BLaER1 treated with 17β-estradiol and CSF1 and Interleukin-3, amounts not matched to agents 10 nM and 100 nM (cell line): Measurements from ENCODE around the gene PARP1.
A peak's percentile ranks its signal among the peaks of the same experiment; 100 is the strongest.

Experiments
- H3K27ac ChIP-seq, 11 experiments: shearing (Covaris generic); formaldehyde crosslinking; 2 replicates each; pipeline ENCODE4 v1.8.1; 2022
- H3K27me3 ChIP-seq, 11 experiments: shearing (Covaris generic); formaldehyde crosslinking; 2 replicates each; pipeline ENCODE4 v1.8.1; 2022
- H3K36me3 ChIP-seq, 11 experiments: shearing (Covaris generic); formaldehyde crosslinking; 2 replicates each; pipeline ENCODE4 v1.8.1; 2022
- H3K4me1 ChIP-seq, 10 experiments: shearing (Covaris generic); formaldehyde crosslinking; 2 replicates each; pipeline ENCODE4 v1.8.1; 2022
- H3K4me2 ChIP-seq, 11 experiments: shearing (Covaris generic); formaldehyde crosslinking; 2 replicates each; pipeline ENCODE4 v1.8.1; 2022
- H3K4me3 ChIP-seq, 10 experiments: shearing (Covaris generic); formaldehyde crosslinking; 2 replicates each; pipeline ENCODE4 v1.8.1; 2022
- H3K9ac ChIP-seq, 11 experiments: shearing (Covaris generic); formaldehyde crosslinking; 2 replicates each; pipeline ENCODE4 v1.8.1; 2022
- H3K9me3 ChIP-seq, 11 experiments: shearing (Covaris generic); formaldehyde crosslinking; replicated peaks in 1 of 11; 2 replicates each; pipeline ENCODE4 v1.8.1; 2022
- H4K20me1 ChIP-seq, 11 experiments: shearing (Covaris generic); formaldehyde crosslinking; 2 replicates each; pipeline ENCODE4 v1.8.1; 2022
- Cebpa-rat ChIP-seq, 11 experiments: shearing (Covaris generic); IDR thresholded peaks; 2 replicates each; pipeline ENCODE4 v1.8.1; 2022

The PARP1 gene

GRCh38 chr1:226407497-226408284 is at the start of gene PARP1:
PARP1 (minus strand) TSS chr1:226408093; CDS start chr1:226407929, 164 bp downstream.
- no peaks in the 10 kb centered on the region for H3K27me3 ChIP-seq
- H3K4me3 ChIP-seq: peak within 1 kb of the TSS; percentile 72 to 88 (median 78)
- no peaks in the 10 kb centered on the region for H3K9me3 ChIP-seq
- H3K4me2 ChIP-seq: peak within 1 kb of the TSS; percentile 92 to 99 (median 97)
- peaks cover 25 to 45% (median 33%) of the 10 kb centered on the region in 11 experiments for H4K20me1 ChIP-seq
- H3K36me3 ChIP-seq: peaks cover 0 to 4% (median 3%) of the 10 kb centered on the region in 11 experiments; a peak in 11 of 22 replicates
- H3K27ac ChIP-seq: peak within 1 kb of the TSS; percentile 27 to 93 (median 87); a peak in 21 of 22 replicates
- peaks cover 40 to 48% (median 43%) of the 10 kb centered on the region in 10 experiments for H3K4me1 ChIP-seq
- no peak; a peak in 1 of 22 replicates for TF ChIP-seq Cebpa-rat (IDR thresholded peaks at IDR 0.05)
- peak within 1 kb of the TSS; percentile 78 to 91 (median 88) for H3K9ac ChIP-seq

DNA sequence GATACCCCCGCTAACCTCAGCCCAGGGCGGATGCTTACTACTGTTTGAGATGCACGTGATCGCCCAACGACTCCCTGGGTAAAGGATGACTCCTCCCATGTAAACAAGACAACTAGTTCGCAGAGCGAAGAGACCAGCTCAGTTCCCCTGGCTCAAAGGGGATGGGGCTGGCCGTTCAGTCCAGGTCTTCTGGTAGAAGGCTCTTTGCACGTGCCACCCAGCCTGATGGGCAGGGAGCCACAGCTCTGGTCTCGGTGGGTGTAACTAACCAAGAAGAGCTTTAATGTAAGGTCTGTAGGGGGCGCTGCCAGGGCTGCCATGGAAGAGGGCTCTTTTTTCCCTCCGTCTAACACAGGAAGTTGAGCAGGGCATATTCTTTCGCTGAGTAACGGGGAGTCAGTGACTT is 49.4 kb upstream of the PARP1 start:
- Histone ChIP-seq H3K4me1 (peaks cover 0 to 12% (median 0%) of the 10 kb centered on the region in 10 experiments; a peak in 3 of 20 replicates), H3K4me3 (no peak overlapping the region), H3K4me2 (no peak overlapping the region), H3K36me3 (no peaks in the 10 kb centered on the region), H3K27me3 (no peaks in the 10 kb centered on the region), H3K9ac (no peak overlapping the region), H4K20me1 (no peaks in the 10 kb centered on the region), H3K27ac (no peak overlapping the region), H3K9me3 (peaks cover 0 to 6% (median 3%) of the 10 kb centered on the region in 11 experiments; a peak in 4 of 22 replicates)
- no peak for TF ChIP-seq Cebpa-rat (IDR thresholded peaks at IDR 0.05)

- H3K9me3 ChIP-seq: no peaks in the 10 kb centered on the region
- no peak overlapping the region for H3K9ac ChIP-seq
- H3K4me3 ChIP-seq: no peak overlapping the region
- no peak overlapping the region for H3K27ac ChIP-seq
- H4K20me1 ChIP-seq: no peaks in the 10 kb centered on the region
- no peaks in the 10 kb centered on the region for H3K27me3 ChIP-seq
- TF ChIP-seq Cebpa-rat (IDR thresholded peaks at IDR 0.05): no peak
- no peaks in the 10 kb centered on the region for H3K36me3 ChIP-seq
- H3K4me2 ChIP-seq: peak overlapping the region in 3 of 11 experiments; percentile 3 to 16 (median 5); a peak in 2 of 22 replicates
- peaks cover 0 to 12% (median 0%) of the 10 kb centered on the region in 10 experiments; a peak in 3 of 20 replicates for H3K4me1 ChIP-seq
Observed at GRCh38 chr1:226455843-226456242, 48.0 kb upstream of the PARP1 start.

- no peaks in the 10 kb centered on the region for H3K27me3 ChIP-seq
- H3K9me3 ChIP-seq: no peaks in the 10 kb centered on the region
- H4K20me1 ChIP-seq: no peaks in the 10 kb centered on the region
- H3K27ac ChIP-seq: no peak overlapping the region
- H3K4me1 ChIP-seq: peaks cover 0 to 12% (median 0%) of the 10 kb centered on the region in 10 experiments; a peak in 3 of 20 replicates
- no peak overlapping the region for H3K4me2 ChIP-seq
- TF ChIP-seq Cebpa-rat (IDR thresholded peaks at IDR 0.05): no peak
- no peaks in the 10 kb centered on the region for H3K36me3 ChIP-seq
- H3K9ac ChIP-seq: no peak overlapping the region
- H3K4me3 ChIP-seq: no peak overlapping the region
Observed at GRCh38 chr1:226454349-226454748, 46.5 kb upstream of the PARP1 start.

- H3K4me1 ChIP-seq: peaks cover 0 to 12% (median 0%) of the 10 kb centered on the region in 10 experiments; a peak in 3 of 20 replicates
- H3K4me3 ChIP-seq: no peak overlapping the region
- H3K9ac ChIP-seq: no peak overlapping the region
- H3K36me3 ChIP-seq: no peaks in the 10 kb centered on the region
- H3K27ac ChIP-seq: no peak overlapping the region
- no peak overlapping the region for H3K4me2 ChIP-seq
- H4K20me1 ChIP-seq: no peaks in the 10 kb centered on the region
- TF ChIP-seq Cebpa-rat (IDR thresholded peaks at IDR 0.05): no peak
- no peaks in the 10 kb centered on the region for H3K27me3 ChIP-seq
- no peaks in the 10 kb centered on the region for H3K9me3 ChIP-seq
Observed at GRCh38 chr1:226453015-226453704, 45.3 kb upstream of the PARP1 start.

DNA sequence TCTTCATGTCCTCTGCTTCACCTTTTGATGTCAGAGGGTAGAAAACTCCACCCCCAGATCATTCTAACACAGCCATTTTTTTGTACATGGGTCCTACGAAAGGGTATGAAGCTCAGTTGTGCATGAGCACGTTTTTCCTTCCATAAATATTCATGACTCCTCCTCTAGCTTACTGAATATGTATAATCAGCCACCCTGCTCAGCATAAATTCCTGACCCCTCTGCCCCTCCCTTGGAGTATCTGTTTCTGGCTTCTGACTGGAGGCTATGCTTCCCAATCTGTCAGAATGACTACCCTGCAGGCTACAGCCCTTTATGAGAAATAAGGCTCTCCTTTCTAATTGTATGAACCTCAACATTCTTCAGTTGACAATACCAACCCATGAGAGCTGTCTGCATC is 42.8 kb upstream of the PARP1 start:
- Histone ChIP-seq H3K27me3 (no peaks in the 10 kb centered on the region), H3K9me3 (no peaks in the 10 kb centered on the region), H3K4me1 (peaks cover 0 to 5% (median 0%) of the 10 kb centered on the region in 10 experiments; a peak in 3 of 20 replicates), H4K20me1 (no peaks in the 10 kb centered on the region), H3K4me2 (no peak overlapping the region), H3K27ac (no peak overlapping the region), H3K36me3 (no peaks in the 10 kb centered on the region), H3K9ac (no peak overlapping the region), H3K4me3 (no peak overlapping the region)
- TF ChIP-seq Cebpa-rat (IDR thresholded peaks at IDR 0.05): no peak

DNA sequence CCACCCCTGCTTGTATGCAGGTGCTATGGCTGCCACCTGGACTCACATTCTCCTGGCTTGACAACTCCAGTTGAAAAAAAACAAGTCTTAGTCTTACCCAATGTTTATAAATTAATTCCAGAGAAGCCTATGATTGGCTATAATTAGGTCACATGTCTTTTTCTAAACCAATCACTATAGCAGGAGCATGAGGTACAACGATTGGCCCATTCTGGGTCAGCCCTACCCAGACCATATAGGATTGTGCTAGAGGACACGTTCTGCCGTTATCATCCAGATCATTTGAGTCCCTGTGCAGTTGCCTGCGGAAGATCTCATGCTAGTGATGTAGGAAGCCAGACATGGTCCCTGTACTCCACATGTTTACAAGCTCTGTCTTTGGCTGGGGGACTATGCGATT is 41.9 kb upstream of the PARP1 start:
- Histone ChIP-seq H3K4me3 (no peak overlapping the region), H3K4me1 (peaks cover 0 to 13% (median 8%) of the 10 kb centered on the region in 10 experiments; a peak in 12 of 20 replicates), H4K20me1 (no peaks in the 10 kb centered on the region), H3K36me3 (no peaks in the 10 kb centered on the region), H3K9ac (no peak overlapping the region), H3K9me3 (no peaks in the 10 kb centered on the region), H3K27ac (no peak overlapping the region), H3K4me2 (no peak overlapping the region), H3K27me3 (no peaks in the 10 kb centered on the region)
- TF ChIP-seq Cebpa-rat (IDR thresholded peaks at IDR 0.05): no peak

DNA sequence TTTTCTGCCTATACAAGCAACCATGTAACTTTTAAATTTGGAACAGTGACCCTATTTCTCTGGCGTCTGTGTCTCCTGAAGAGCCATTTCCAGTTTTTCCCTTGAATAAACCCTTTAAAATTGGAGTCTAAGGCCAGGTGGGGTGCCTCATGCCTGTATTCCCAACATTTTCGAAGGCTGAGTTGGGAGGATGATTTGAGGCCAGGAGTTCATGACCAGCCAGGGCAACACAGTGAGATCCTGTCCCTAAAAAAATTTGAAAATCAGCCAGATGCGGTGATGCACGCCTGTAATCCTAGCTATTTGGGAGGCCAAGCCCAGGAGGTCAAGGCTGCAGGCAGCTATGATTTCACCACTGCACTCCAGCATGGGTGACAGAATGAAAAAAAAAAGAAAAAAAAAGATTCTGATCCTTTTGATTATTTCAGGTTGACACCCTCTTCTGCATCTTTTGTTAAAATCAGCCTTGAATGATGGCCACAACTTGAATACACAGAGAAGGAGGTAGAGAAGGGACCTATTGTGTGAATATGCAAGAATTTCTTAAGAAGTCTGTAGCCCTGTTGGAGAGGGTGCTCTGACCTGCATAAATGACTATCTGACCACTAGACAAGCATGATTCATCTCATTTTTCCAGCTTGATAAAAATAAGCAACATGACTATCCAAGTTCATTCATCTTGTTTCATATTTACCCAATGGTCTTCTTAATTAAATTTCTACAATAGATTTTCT is 40.2 kb upstream of the PARP1 start:
- no peak for TF ChIP-seq Cebpa-rat (IDR thresholded peaks at IDR 0.05)
- Histone ChIP-seq H3K9me3 (no peaks in the 10 kb centered on the region), H3K36me3 (no peaks in the 10 kb centered on the region), H4K20me1 (no peaks in the 10 kb centered on the region), H3K4me1 (peaks cover 7 to 27% (median 16%) of the 10 kb centered on the region in 10 experiments; a peak in 19 of 20 replicates), H3K27ac (no peak overlapping the region), H3K4me3 (no peak overlapping the region), H3K9ac (no peak overlapping the region), H3K27me3 (no peaks in the 10 kb centered on the region), H3K4me2 (no peak overlapping the region)

DNA sequence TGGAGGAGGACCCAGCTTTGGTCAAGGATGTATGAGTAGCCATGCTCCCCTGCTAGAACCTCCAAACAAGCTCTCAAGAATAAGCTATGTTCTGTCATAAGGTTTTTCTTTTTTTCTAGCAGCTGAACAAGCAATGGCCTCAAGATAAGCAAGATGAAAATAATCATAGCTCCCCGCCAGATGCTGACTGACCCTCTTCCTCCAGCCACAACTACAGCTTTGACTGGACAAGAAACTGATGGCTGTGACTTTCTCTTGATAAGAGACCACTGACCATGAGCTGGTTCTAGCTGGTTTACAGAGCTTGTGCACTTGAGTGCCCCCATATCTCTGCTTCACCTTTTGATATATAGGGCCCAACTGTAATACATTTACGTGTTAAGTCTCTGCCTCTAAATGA is 38.2 kb upstream of the PARP1 start:
- Histone ChIP-seq H3K27ac (no peak overlapping the region), H3K9me3 (no peaks in the 10 kb centered on the region), H3K4me2 (no peak overlapping the region; a peak in 1 of 22 replicates), H3K4me1 (peaks cover 9 to 23% (median 17%) of the 10 kb centered on the region in 10 experiments; a peak in 19 of 20 replicates), H4K20me1 (no peaks in the 10 kb centered on the region), H3K27me3 (no peaks in the 10 kb centered on the region), H3K9ac (no peak overlapping the region), H3K4me3 (no peak overlapping the region), H3K36me3 (no peaks in the 10 kb centered on the region)
- no peak for TF ChIP-seq Cebpa-rat (IDR thresholded peaks at IDR 0.05)
